ENCODE results near the gene FTO.
A peak's percentile ranks its signal among the peaks of the same experiment; 100 is the strongest.

Gene FTO

DNA sequence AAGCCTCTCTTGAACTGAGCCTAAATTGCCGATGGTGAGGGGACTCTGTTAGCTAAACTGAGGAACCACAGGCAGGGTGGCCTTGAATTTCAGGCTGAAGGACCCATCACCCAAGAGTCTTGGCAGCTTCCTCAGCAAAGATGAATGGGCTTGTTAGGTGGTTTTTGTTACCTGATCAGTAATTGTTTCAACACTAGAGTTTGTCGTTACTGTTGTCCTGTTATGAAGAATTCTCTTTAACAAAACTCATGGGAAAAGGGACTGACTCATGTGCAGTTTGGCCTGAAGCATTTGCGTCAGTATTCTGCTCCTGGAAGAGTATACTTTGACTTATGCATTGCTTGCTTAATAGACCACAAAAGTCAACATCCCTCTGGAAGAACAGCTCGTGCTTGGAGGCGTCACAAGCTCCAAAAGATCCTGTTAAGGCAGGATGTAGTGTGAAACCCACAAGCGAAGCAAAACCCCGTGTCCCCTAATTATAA is 376.6 kb downstream of the FTO start:
- in situ Hi-C loops (cut with HindIII; ENCODE audit: low pct_ligation_motif_present, low sequenced_read_pairs) = no loop called here
- H3K4me3 ChIP-seq (ENCODE audit: low read depth, low read length) = no peak overlapping the region
- peak overlapping the region; percentile 87 for H3K27ac ChIP-seq
- DNase-seq = peak; percentile 97
- TF ChIP-seq, protein P1, sequence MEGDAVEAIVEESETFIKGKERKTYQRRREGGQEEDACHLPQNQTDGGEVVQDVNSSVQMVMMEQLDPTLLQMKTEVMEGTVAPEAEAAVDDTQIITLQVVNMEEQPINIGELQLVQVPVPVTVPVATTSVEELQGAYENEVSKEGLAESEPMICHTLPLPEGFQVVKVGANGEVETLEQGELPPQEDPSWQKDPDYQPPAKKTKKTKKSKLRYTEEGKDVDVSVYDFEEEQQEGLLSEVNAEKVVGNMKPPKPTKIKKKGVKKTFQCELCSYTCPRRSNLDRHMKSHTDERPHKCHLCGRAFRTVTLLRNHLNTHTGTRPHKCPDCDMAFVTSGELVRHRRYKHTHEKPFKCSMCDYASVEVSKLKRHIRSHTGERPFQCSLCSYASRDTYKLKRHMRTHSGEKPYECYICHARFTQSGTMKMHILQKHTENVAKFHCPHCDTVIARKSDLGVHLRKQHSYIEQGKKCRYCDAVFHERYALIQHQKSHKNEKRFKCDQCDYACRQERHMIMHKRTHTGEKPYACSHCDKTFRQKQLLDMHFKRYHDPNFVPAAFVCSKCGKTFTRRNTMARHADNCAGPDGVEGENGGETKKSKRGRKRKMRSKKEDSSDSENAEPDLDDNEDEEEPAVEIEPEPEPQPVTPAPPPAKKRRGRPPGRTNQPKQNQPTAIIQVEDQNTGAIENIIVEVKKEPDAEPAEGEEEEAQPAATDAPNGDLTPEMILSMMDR (IDR thresholded peaks at IDR 0.05; ENCODE audit: low read depth, low read length, missing control alignments) = no peak
- no peaks in the 10 kb centered on the region for H3K27me3 ChIP-seq (replicated peaks)
- H3K36me3 ChIP-seq (replicated peaks) = no peaks in the 10 kb centered on the region

DNA sequence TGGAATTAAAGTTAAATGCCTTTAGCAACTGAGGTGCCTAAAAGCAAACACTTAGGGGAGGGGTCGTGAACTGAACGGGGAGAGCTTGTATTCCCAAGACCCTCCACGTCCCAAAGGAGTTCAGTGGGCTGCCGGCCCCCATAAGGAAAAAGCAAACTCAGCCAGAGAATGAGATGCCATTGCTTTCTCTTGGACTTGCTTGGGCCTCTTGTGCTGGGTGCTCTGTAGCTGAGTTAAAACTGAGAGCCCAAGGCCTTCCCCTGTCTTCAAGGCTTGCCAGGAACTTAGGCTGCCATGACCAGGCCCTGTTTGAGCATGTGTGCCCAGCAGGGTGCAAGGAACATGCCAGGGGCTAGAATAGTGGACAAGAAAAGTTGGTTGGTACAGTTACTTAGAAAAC is 382.8 kb downstream of the FTO start:
- Histone ChIP-seq H3K27me3 (replicated peaks) (no peaks in the 10 kb centered on the region), H3K27ac (no peak overlapping the region), H3K4me3 (ENCODE audit: low read depth, low read length) (no peak overlapping the region), H3K36me3 (replicated peaks) (no peaks in the 10 kb centered on the region)
- TF ChIP-seq, protein P1 (IDR thresholded peaks at IDR 0.05; ENCODE audit: low read depth, low read length, missing control alignments) = no peak
- in situ Hi-C loops (cut with HindIII; ENCODE audit: low pct_ligation_motif_present, low sequenced_read_pairs) = no loop called here
- no peak for DNase-seq

DNA sequence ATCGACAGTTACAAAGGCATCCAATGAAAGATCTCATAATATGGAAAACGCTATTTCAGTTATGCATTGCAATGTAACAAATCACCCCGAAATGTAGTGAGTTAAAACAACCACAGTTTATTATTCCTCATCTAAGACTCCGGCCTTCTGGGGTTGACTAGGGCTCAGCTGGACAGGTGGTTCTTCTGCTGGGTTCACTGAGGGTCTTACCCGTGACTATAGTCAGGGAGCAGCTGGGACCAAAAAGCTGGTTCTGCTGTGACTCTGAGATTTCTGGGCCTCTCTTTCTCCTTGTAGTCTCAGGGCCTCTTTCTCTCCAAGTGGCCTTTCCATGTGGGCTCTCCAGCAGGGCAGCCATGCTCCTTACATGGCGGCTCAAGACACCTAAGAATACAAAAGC is 386.6 kb downstream of the FTO start:
- H3K27ac ChIP-seq = no peak overlapping the region
- H3K36me3 ChIP-seq (replicated peaks) = no peaks in the 10 kb centered on the region
- no peaks in the 10 kb centered on the region for H3K27me3 ChIP-seq (replicated peaks)
- in situ Hi-C loops (cut with HindIII; ENCODE audit: low pct_ligation_motif_present, low sequenced_read_pairs) = no loop called here
- H3K4me3 ChIP-seq (ENCODE audit: low read depth, low read length) = no peak overlapping the region
- DNase-seq = no peak
- TF ChIP-seq, protein P1 (IDR thresholded peaks at IDR 0.05; ENCODE audit: low read depth, low read length, missing control alignments) = no peak

DNA sequence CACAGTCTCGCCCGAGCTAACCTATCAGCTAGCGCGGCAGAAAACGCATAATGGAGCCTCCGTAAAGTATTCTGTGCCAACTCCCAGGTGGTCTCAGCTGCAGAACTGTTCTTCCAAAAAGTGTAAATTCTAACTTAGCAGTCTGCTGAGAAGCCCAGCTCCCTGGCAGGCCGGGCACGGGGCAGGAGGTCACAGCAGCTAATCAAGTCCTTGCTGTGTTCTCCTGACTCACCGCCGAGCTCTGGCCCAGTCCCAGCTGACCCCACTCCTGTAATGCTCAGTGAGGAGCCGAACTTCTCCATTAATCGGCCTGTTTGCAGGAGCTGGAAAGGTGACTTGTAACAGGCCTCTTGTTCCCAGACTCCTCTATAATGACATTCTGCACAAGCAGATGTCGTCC is 389.3 kb downstream of the FTO start:
- no peaks in the 10 kb centered on the region for H3K36me3 ChIP-seq (replicated peaks)
- TF ChIP-seq, protein P1 (IDR thresholded peaks at IDR 0.05; ENCODE audit: low read depth, low read length, missing control alignments) = no peak
- no peaks in the 10 kb centered on the region for H3K27me3 ChIP-seq (replicated peaks)
- in situ Hi-C loops (cut with HindIII; ENCODE audit: low pct_ligation_motif_present, low sequenced_read_pairs) = no loop called here
- H3K4me3 ChIP-seq (ENCODE audit: low read depth, low read length) = no peak overlapping the region
- peak; percentile 18 for DNase-seq
- no peak overlapping the region for H3K27ac ChIP-seq

DNA sequence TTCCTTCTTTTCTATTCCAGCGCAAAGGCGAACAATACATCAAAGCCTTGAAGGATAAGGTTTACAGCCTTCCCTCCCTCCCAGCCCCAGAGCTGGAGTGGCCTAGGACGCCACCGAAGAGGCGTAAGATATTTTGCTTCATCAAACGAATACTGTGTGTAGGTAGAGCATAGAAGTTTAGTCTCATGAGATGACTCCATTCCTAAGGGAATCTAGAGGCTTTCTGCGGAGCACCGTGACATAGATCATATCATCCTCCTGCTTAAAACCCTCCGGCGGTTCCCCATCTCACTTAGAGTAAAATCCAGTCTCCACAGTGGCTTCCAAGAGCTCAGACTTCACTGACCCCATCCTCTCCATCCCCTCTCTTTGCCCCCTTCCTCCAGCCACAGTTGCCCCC is 390.7 kb downstream of the FTO start:
- H3K27ac ChIP-seq = no peak overlapping the region
- H3K36me3 ChIP-seq (replicated peaks) = no peaks in the 10 kb centered on the region
- TF ChIP-seq, protein P1 (IDR thresholded peaks at IDR 0.05; ENCODE audit: low read depth, low read length, missing control alignments) = no peak
- no peak overlapping the region for H3K4me3 ChIP-seq (ENCODE audit: low read depth, low read length)
- no peak for DNase-seq
- H3K27me3 ChIP-seq (replicated peaks) = no peaks in the 10 kb centered on the region
- in situ Hi-C loops (cut with HindIII; ENCODE audit: low pct_ligation_motif_present, low sequenced_read_pairs) = no loop called here

DNA sequence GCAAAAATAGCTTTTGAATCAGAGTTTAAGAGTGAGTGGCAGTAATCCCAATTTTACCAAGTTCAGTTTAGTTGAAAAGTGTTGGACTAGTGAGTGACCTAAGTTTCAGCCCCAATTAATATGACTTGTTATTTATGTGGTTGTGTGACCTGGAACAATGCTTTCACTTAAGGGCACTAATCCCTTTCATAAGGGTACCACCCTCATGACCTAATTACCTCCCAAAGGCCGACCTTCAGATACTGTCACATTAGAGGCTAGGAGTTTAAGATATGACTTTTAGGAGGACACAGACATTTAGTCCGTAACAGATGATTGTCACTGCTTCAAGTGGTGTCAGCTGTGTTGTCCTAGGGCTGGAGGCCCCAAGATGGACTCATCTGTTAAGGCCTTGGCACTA is 392.7 kb downstream of the FTO start:
- no peak for DNase-seq
- H3K27me3 ChIP-seq (replicated peaks) = no peaks in the 10 kb centered on the region
- no peaks in the 10 kb centered on the region for H3K36me3 ChIP-seq (replicated peaks)
- in situ Hi-C loops (cut with HindIII; ENCODE audit: low pct_ligation_motif_present, low sequenced_read_pairs) = no loop called here
- TF ChIP-seq, protein P1 (IDR thresholded peaks at IDR 0.05; ENCODE audit: low read depth, low read length, missing control alignments) = no peak
- no peak overlapping the region for H3K27ac ChIP-seq
- no peak overlapping the region for H3K4me3 ChIP-seq (ENCODE audit: low read depth, low read length)

All from brain microvascular endothelial cell (primary cell).